Osteocyte (in vitro differentiated cells): Measurements from ENCODE around the gene NFRKB. TPM values are rescaled to one million over a fixed set of nuclear protein-coding genes. Genes with fewer than 3 reads are reported as not detected.
"Not testable (repeated sequence)": the region's sequence is repeated elsewhere in the genome, so short reads cannot be mapped to it uniquely, and the experiment has no call there.

ENCODE experiments used
- DNase-seq: peaks from one replicate; pipeline ENCODE4 v3.0.0; 2021; ENCODE audit warnings: mixed read lengths; ENCODE audit not compliant: unreplicated experiment; ENCODE audit errors: extremely low spot score
- H3K27ac Mint-ChIP-seq: one replicate; pipeline ENCODE4 v1.8.0; 2021; ENCODE audit warnings: mild to moderate bottlenecking, mixed read lengths; ENCODE audit not compliant: unreplicated experiment
- H3K27me3 Mint-ChIP-seq: one replicate; pipeline ENCODE4 v1.8.0; 2021; ENCODE audit warnings: mixed read lengths; ENCODE audit not compliant: unreplicated experiment
- H3K36me3 Mint-ChIP-seq: one replicate; pipeline ENCODE4 v1.8.0; 2021; ENCODE audit warnings: mixed read lengths; ENCODE audit not compliant: unreplicated experiment
- H3K4me1 Mint-ChIP-seq: one replicate; pipeline ENCODE4 v1.8.0; 2021; ENCODE audit warnings: mixed read lengths; ENCODE audit not compliant: unreplicated experiment
- H3K4me3 Mint-ChIP-seq: one replicate; pipeline ENCODE4 v1.8.0; 2021; ENCODE audit warnings: mild to moderate bottlenecking, moderate library complexity, mixed read lengths; ENCODE audit not compliant: unreplicated experiment
- H3K9me3 Mint-ChIP-seq: one replicate; pipeline ENCODE4 v1.8.0; 2021; ENCODE audit warnings: mixed read lengths; ENCODE audit not compliant: unreplicated experiment
- total RNA-seq: library from RNA; stranded (reverse); gene quantifications from 2 replicates; pipeline ENCODE4 v1.2.1, GENCODE V29; 2021
- TF ChIP-seq, protein P1 (sequence below): fragments of 200-600 bp; sonication (generic); IDR thresholded peaks from 2 replicates; pipeline ENCODE4 v1.5.0; 2021; ENCODE audit warnings: antibody characterized with exemption, mild to moderate bottlenecking, moderate library complexity

The NFRKB gene
- total RNA-seq, 1 donor from 2014 or later: 28.2 TPM

DNA sequence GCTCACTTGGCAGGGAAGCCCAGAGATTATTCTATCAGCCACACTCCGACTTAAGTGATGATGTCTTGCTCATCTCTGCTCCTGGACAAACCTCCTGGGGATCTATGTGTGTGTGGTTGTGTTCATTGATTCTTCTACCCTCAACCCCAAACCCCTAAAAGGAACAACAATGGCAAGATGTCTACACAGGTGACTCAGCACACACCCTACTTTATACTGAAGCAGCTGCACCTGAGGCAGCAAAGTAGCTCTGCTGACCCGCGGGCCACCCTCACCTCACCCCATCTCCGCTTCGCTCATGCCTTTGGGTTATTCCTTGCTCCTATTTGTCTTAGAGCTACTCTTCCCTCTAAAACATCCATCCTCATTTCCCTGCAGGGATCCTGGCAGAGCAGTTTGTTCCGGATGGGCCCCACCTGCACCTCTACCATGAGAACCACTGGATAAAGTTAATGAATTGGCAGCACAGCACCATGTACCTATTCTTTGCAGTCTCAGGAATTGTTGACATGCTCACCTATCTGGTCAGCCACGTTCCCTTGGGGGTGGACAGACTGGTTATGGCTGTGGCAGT, 41.1 kb downstream of the NFRKB start:
- DNase-seq: no peak
- no peaks in the 10 kb centered on the region for H3K9me3 Mint-ChIP-seq
- peaks cover 5% of the 10 kb centered on the region for H3K36me3 Mint-ChIP-seq
- H3K27me3 Mint-ChIP-seq: peaks cover 11% of the 10 kb centered on the region
- TF ChIP-seq, protein P1, sequence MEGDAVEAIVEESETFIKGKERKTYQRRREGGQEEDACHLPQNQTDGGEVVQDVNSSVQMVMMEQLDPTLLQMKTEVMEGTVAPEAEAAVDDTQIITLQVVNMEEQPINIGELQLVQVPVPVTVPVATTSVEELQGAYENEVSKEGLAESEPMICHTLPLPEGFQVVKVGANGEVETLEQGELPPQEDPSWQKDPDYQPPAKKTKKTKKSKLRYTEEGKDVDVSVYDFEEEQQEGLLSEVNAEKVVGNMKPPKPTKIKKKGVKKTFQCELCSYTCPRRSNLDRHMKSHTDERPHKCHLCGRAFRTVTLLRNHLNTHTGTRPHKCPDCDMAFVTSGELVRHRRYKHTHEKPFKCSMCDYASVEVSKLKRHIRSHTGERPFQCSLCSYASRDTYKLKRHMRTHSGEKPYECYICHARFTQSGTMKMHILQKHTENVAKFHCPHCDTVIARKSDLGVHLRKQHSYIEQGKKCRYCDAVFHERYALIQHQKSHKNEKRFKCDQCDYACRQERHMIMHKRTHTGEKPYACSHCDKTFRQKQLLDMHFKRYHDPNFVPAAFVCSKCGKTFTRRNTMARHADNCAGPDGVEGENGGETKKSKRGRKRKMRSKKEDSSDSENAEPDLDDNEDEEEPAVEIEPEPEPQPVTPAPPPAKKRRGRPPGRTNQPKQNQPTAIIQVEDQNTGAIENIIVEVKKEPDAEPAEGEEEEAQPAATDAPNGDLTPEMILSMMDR: no peak
- no peak overlapping the region for H3K27ac Mint-ChIP-seq
- no peak overlapping the region for H3K4me3 Mint-ChIP-seq
- no peaks in the 10 kb centered on the region for H3K4me1 Mint-ChIP-seq

DNA sequence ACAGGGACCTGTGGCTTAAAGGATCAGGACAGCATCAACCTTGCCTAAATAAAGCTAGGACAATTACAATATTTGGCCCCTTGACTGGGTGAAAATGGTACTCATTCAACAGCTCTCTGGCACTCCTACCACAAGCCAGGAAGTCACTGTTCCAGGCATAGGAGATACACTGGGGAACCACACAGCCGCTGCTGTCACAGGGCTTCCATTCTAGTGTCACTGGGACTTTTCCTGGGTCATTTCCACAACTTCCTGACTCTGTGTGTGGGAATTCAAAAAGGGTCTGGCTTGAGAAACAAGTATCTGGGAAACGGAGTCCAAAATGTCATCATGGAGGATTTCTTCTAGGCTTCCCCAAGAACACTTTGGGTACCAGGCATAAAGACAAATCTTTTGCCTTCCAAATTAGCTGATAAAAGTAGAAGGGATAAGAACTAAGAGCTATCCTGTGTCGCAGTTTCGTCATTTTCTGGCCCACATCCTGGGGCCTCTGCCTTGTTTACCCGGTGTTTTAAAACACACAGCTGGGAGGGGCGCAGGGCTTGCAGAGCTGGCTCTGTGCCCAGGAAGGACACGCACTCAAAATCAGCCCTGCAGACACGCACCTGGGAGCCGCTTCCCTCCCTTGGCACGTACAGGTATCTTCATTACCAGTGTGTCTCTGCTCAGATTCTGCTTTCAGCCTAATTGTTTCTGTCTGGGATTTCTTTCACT, 41.7 kb downstream of the NFRKB start:
- Mint-ChIP-seq H3K9me3 (no peaks in the 10 kb centered on the region), H3K36me3 (peaks cover 2% of the 10 kb centered on the region), H3K27me3 (peaks cover 11% of the 10 kb centered on the region), H3K4me1 (no peaks in the 10 kb centered on the region), H3K27ac (no peak overlapping the region), H3K4me3 (no peak overlapping the region)
- TF ChIP-seq, protein P1: no peak
- no peak for DNase-seq

DNA sequence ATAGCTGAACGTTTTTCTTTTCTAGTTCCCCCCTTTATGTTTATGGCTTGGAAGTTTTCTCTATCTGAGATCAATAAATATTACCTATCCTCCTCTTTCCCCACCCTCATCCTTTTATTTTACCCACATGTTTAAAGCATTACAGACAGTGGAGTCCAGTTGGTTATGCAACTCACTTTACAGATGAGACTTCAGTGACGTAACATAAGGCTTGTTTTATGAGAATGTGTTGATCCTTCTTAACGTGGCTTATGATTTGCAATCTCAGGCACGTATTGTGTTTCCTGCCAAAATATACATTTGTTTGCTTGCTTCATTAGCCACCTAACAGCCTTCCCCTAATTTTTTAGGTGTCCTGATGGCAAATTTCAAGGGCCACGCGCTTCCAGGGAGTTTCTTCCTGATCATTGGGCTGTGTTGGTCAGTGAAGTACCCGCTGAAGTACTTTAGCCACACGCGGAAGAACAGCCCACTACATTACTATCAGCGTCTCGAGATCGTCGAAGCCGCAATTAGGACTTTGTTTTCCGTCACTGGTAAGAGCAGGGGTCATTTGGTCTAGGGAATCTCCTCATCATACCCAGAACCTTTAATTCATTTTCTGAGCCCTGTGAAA, 43.1 kb downstream of the NFRKB start:
- no peak for DNase-seq
- H3K4me3 Mint-ChIP-seq: no peak overlapping the region
- no peak overlapping the region for H3K27ac Mint-ChIP-seq
- H3K27me3 Mint-ChIP-seq: peaks cover 11% of the 10 kb centered on the region
- no peaks in the 10 kb centered on the region for H3K36me3 Mint-ChIP-seq
- H3K4me1 Mint-ChIP-seq: no peaks in the 10 kb centered on the region
- TF ChIP-seq, protein P1: no peak
- H3K9me3 Mint-ChIP-seq: no peaks in the 10 kb centered on the region

DNA sequence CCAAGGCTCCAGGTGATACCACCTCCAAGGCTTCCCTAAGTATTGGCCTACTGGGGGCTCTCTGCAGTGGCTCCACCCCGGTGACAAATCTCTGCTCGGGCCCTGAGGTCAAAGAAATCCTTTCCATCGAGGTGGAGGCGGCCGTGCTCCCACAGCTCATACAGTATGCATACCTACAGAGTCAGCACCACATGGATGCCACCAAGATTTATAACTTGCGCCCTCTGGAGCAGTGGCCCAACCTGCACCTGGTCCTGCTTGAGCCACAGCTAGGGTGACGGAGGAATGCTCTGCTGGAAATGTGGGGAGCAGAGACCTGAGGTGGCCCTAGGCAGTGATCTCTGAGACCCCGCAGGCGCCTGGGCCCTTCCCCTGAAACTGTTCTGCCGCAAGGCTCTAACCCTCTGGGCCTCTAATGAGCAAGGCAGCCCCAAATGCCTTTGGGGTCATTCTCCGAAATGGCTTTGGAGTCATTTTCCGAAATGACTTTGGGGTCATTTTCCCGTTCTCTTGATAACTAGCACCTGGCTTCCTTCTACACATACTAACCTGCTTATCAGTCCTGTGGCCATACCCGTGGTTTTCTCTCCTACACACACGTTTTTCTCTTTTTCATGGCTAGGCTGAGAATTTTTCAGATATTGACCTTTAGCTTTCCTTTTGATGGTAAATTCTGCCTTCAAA, 45.8 kb downstream of the NFRKB start:
- H3K4me3 Mint-ChIP-seq: no peak overlapping the region
- TF ChIP-seq, protein P1: no peak
- H3K27ac Mint-ChIP-seq: no peak overlapping the region
- H3K36me3 Mint-ChIP-seq: no peaks in the 10 kb centered on the region
- H3K9me3 Mint-ChIP-seq: no peaks in the 10 kb centered on the region
- peaks cover 11% of the 10 kb centered on the region for H3K27me3 Mint-ChIP-seq
- DNase-seq: no peak
- peaks cover 16% of the 10 kb centered on the region for H3K4me1 Mint-ChIP-seq

DNA sequence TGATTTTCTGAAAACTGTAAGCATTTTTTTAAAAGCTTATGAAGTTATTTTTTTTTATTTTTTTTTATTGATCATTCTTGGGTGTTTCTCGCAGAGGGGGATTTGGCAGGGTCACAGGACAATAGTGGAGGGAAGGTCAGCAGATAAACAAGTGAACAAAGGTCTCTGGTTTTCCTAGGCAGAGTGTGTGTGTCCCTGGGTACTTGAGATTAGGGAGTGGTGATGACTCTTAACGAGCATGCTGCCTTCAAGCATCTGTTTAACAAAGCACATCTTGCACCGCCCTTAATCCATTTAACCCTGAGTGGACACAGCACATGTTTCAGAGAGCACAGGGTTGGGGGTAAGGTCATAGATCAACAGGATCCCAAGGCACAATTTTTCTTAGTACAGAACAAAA, 48.0 kb downstream of the NFRKB start:
- Mint-ChIP-seq H3K27me3 (peaks cover 27% of the 10 kb centered on the region), H3K4me1 (peaks cover 16% of the 10 kb centered on the region)
- H3K9me3 Mint-ChIP-seq, H3K36me3 Mint-ChIP-seq, DNase-seq, H3K27ac Mint-ChIP-seq, H3K4me3 Mint-ChIP-seq: not testable (repeated sequence)
